Measurements from ENCODE around the gene TSPAN13. TPM values are rescaled to one million over a fixed set of nuclear protein-coding genes. Genes with fewer than 3 reads are reported as not detected.

TSPAN13 gene
- total RNA-seq, 6 experiments from 2014 or later = 19.5 to 60.9 (median 23.4) TPM

- Mint-ChIP-seq H3K4me3 (no peak overlapping the region), H3K4me1 (ENCODE audit: low read depth) (peaks cover 49% of the 10 kb centered on the region), H3K27me3 (ENCODE audit: insufficient read depth) (no peaks in the 10 kb centered on the region), H3K9me3 (no peaks in the 10 kb centered on the region), H3K36me3 (ENCODE audit: low read depth) (no peaks in the 10 kb centered on the region), H3K27ac (peak overlapping the region; percentile 34; the same call in 1 of the 2 replicates)
- no peak for DNase-seq
- TF ChIP-seq CTCF (IDR thresholded peaks at IDR 0.05) = no peak
These were observed 8.9 kb upstream of the TSPAN13 start for GRCh38 chr7:16744518-16745250.

DNA sequence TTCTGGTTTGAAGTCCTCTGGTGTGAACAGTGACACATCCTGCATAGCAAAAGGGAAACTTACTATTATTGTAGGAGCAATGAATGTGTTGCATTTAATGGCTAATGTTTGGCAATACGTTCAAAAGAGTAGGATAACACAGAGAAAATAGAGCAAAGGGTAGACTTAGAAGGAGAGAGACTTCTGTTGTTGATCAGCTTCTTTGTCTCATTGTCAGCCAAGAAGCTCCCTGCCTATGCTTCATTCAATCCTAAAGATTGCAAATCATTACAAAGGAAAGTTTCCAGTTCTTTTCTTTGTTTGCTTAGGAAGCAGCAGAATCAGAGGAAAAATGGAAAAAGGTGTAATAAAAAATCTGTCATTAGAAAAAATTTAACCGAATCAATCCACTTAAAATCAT, 7.9 kb upstream of the TSPAN13 start:
- Mint-ChIP-seq H3K36me3 (ENCODE audit: low read depth) (no peaks in the 10 kb centered on the region), H3K27ac (no peak overlapping the region), H3K4me3 (no peak overlapping the region), H3K27me3 (ENCODE audit: insufficient read depth) (no peaks in the 10 kb centered on the region), H3K4me1 (ENCODE audit: low read depth) (peaks cover 39% of the 10 kb centered on the region), H3K9me3 (no peaks in the 10 kb centered on the region)
- DNase-seq = no peak
- no peak for TF ChIP-seq CTCF (IDR thresholded peaks at IDR 0.05)

GRCh38 chr7:16747102-16747501, 6.5 kb upstream of the TSPAN13 start:
- peaks cover 25% of the 10 kb centered on the region for H3K4me1 Mint-ChIP-seq (ENCODE audit: low read depth)
- no peaks in the 10 kb centered on the region for H3K36me3 Mint-ChIP-seq (ENCODE audit: low read depth)
- DNase-seq = no peak
- no peak overlapping the region for H3K4me3 Mint-ChIP-seq
- H3K27me3 Mint-ChIP-seq (ENCODE audit: insufficient read depth) = no peaks in the 10 kb centered on the region
- no peaks in the 10 kb centered on the region for H3K9me3 Mint-ChIP-seq
- TF ChIP-seq CTCF (IDR thresholded peaks at IDR 0.05) = no peak
- no peak overlapping the region for H3K27ac Mint-ChIP-seq

DNA sequence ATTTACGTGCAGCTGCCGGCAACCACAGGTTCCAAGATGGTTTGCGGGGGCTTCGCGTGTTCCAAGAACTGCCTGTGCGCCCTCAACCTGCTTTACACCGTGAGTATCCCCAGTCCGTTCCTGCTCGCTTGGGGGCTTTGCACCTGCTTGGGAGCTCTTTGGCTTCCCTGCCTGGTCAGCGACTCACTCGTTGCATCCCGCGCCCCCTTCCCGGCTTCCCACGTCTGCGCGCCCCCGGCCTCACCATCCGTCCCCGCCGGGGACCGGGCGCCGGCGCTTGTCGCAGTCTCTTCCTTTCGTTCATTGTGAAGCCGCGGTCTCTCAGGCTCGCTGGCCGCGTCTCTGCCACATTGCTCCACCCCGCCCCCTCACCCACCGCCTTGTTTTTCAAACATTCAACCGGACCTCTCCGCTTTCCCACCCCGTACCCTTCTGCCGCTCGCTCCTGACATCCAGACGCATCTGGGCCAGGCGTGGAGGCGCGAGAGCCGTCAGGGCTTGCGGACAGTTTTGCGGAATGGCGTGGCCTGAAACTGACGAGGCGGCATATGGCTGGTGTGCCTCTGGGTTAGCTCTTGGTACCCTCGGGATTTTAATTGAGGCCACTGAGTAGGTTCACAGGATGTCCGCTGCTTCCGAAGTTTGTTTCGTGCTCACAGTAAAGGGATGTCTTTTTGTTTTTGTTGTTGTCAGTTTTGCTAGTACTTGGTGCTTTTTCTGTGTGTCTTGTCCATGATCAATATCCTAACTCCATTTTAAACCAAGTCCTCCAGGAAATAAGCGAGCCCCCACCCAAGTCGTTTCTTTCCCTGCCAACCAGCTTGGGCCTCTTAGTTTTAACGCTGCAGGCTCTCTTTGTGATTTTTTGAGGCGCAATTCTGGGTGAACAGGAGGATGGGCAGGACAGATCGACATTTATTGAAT, 639 bp downstream of the TSPAN13 start:
- Mint-ChIP-seq H3K27me3 (ENCODE audit: insufficient read depth) (no peaks in the 10 kb centered on the region; the same call in 1 of the 2 replicates), H3K27ac (peak overlapping the region; percentile 5; the same call in 1 of the 2 replicates), H3K4me1 (ENCODE audit: low read depth) (peaks cover 41% of the 10 kb centered on the region), H3K9me3 (no peaks in the 10 kb centered on the region), H3K36me3 (ENCODE audit: low read depth) (no peaks in the 10 kb centered on the region), H3K4me3 (peak overlapping the region; percentile 87)
- DNase-seq = no peak
- no peak for TF ChIP-seq CTCF (IDR thresholded peaks at IDR 0.05)

GRCh38 chr7:16754856-16755317, 1.3 kb downstream of the TSPAN13 start:
- Mint-ChIP-seq H3K4me3 (peak overlapping the region; percentile 87), H3K27me3 (ENCODE audit: insufficient read depth) (no peaks in the 10 kb centered on the region; the same call in 1 of the 2 replicates), H3K4me1 (ENCODE audit: low read depth) (peaks cover 48% of the 10 kb centered on the region), H3K36me3 (ENCODE audit: low read depth) (no peaks in the 10 kb centered on the region), H3K9me3 (no peaks in the 10 kb centered on the region), H3K27ac (peak overlapping the region; percentile 5; the same call in 1 of the 2 replicates)
- TF ChIP-seq CTCF (IDR thresholded peaks at IDR 0.05) = no peak
- DNase-seq = no peak

Data from HFFc6 (cell line).